OCI-LY3 (cell line): ENCODE data around the gene GNAI3.

ENCODE experiments used
- H2AFZ ChIP-seq: fragments of 200-600, 300-600 bp; shearing (Covaris generic); 2 replicates; pipeline ENCODE4 v1.6.0; 2014; ENCODE audit warnings: antibody characterized with exemption, low read depth, low read length
- H3K27ac ChIP-seq: fragments of 200-600, 300-600 bp; sonication (generic); 2 replicates; pipeline ENCODE4 v1.5.1; 2014; ENCODE audit warnings: mild to moderate bottlenecking, low read length, moderate library complexity, mixed read lengths
- H3K27me3 ChIP-seq: fragments of 200-600, 300-600 bp; sonication (generic); 2 replicates; pipeline ENCODE4 v1.6.1; 2014; ENCODE audit warnings: low read depth, low read length, mixed read lengths
- H3K36me3 ChIP-seq: fragments of 200-600, 300-600 bp; sonication (generic); replicated peaks from 2 replicates; pipeline ENCODE3; 2014; ENCODE audit warnings: low read depth, low read length, mixed read lengths
- H3K4me1 ChIP-seq: fragments of 300-600, 200-600 bp; sonication (generic); 2 replicates; pipeline ENCODE4 v1.6.1; 2014; ENCODE audit warnings: low read length, mixed read lengths
- H3K4me2 ChIP-seq: fragments of 200-600, 300-600 bp; sonication (generic); 2 replicates; pipeline ENCODE4 v1.6.1; 2014; ENCODE audit warnings: low read length, mixed read lengths
- H3K4me3 ChIP-seq: fragments of 300-600, 200-600 bp; sonication (generic); 2 replicates; pipeline ENCODE4 v1.5.1; 2014; ENCODE audit warnings: antibody characterized with exemption, mild to moderate bottlenecking, low read length, moderate library complexity
- H3K79me2 ChIP-seq: fragments of 300-600, 200-600 bp; shearing (Covaris generic); 2 replicates; pipeline ENCODE4 v1.6.1; 2014; ENCODE audit warnings: mild to moderate bottlenecking, low read length, mixed read lengths
- H3K9ac ChIP-seq: fragments of 300-600, 200-600 bp; shearing (Covaris generic); 2 replicates; pipeline ENCODE4 v1.6.0; 2014; ENCODE audit warnings: mild to moderate bottlenecking, low read length, moderate library complexity
- H3K9me3 ChIP-seq: fragments of 200-600, 300-600 bp; shearing (Covaris generic); 2 replicates; pipeline ENCODE4 v1.6.1; 2014; ENCODE audit warnings: low read length, mixed read lengths; ENCODE audit not compliant: insufficient read depth
- H4K20me1 ChIP-seq: fragments of 200-600, 300-600 bp; sonication (generic); 2 replicates; pipeline ENCODE4 v1.6.1; 2016; ENCODE audit warnings: low read length, mixed read lengths; ENCODE audit not compliant: insufficient read depth
- CTCF ChIP-seq: fragments of 200-600, 300-600 bp; sonication (generic); IDR thresholded peaks from 2 replicates; pipeline ENCODE4 v1.5.1; 2014; ENCODE audit warnings: antibody characterized with exemption, low read length, low read depth
- EZH2phosphoT487 ChIP-seq: fragments of 200-600 bp; shearing (Covaris generic); IDR thresholded peaks from 2 replicates; pipeline ENCODE4 v1.6.1; 2018; ENCODE audit warnings: antibody characterized with exemption, mixed run types, low read depth

The GNAI3 gene

DNA sequence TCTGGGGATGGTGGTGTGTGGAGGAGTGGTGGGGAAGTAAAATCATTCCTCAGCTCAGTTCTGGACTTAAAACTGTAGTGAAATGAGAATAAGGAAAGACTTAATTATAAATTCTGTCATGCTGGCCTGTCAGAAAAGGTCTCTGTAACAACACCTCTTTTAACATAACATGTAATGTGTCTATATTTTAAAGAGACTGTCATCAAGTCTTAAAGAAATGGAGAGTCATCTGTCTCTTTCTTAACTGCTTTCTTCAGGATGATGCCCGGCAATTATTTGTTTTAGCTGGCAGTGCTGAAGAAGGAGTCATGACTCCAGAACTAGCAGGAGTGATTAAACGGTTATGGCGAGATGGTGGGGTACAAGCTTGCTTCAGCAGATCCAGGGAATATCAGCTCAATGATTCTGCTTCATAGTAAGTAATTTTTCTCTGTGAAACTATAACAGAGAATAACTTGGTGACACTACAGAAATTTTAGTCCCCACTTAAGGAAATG lies 30.6 kb downstream of the GNAI3 start:
- peaks cover 4% of the 10 kb centered on the region for H3K4me1 ChIP-seq
- H4K20me1 ChIP-seq, result 0 out of 2 replicates have a peak, but pooled peaks cover 4% of the 10 kb centered on the region
- H3K9ac ChIP-seq, result no peak overlapping the region
- no peak overlapping the region for H2AFZ ChIP-seq
- no peaks in the 10 kb centered on the region for H3K27me3 ChIP-seq
- TF ChIP-seq CTCF (no peak), EZH2phosphoT487 (no peak)
- no peak overlapping the region for H3K4me3 ChIP-seq
- H3K36me3 ChIP-seq, result peaks cover 11% of the 10 kb centered on the region
- no peak overlapping the region for H3K4me2 ChIP-seq
- H3K9me3 ChIP-seq, result no peaks in the 10 kb centered on the region
- no peak overlapping the region for H3K27ac ChIP-seq
- no peaks in the 10 kb centered on the region for H3K79me2 ChIP-seq

- H4K20me1 ChIP-seq, result no peaks in the 10 kb centered on the region
- TF ChIP-seq EZH2phosphoT487, result no peak
- no peak for TF ChIP-seq CTCF
- H3K9me3 ChIP-seq, result no peaks in the 10 kb centered on the region
- H3K36me3 ChIP-seq, result peaks cover 13% of the 10 kb centered on the region
- H3K4me3 ChIP-seq, result no peak overlapping the region
- H3K4me1 ChIP-seq, result no peaks in the 10 kb centered on the region
- no peak overlapping the region for H3K27ac ChIP-seq
- H3K9ac ChIP-seq, result no peak overlapping the region
- H2AFZ ChIP-seq, result no peak overlapping the region
- H3K79me2 ChIP-seq, result no peaks in the 10 kb centered on the region
- H3K4me2 ChIP-seq, result no peak overlapping the region
- no peaks in the 10 kb centered on the region for H3K27me3 ChIP-seq
These were observed 31.1 kb downstream of the GNAI3 start for GRCh38 chr1:109579491-109579890.

DNA sequence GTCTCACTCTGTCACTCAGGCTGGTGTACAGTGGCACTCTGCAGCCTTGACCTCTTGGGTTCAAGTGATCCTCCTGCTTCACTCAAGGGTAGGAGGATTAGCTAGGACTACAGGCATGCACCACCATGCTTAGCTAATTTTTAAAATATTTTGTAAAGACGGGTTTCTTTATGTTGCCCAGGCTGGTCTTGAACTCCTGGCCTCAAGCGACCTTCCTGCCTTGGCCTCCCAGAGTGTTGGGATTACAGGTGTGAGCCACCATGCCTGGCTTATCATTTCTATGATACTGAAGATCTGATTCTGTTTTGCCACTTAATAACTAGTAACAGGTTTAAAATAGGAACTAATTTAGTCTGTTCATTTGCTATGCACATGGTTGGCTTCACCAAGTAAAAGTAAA lies 33.6 kb downstream of the GNAI3 start:
- no peak overlapping the region for H3K27ac ChIP-seq
- H2AFZ ChIP-seq, result no peak overlapping the region
- H3K79me2 ChIP-seq, result no peaks in the 10 kb centered on the region
- no peak overlapping the region for H3K4me2 ChIP-seq
- no peaks in the 10 kb centered on the region for H3K4me1 ChIP-seq
- H3K27me3 ChIP-seq, result no peaks in the 10 kb centered on the region
- peaks cover 28% of the 10 kb centered on the region for H3K36me3 ChIP-seq
- no peaks in the 10 kb centered on the region for H4K20me1 ChIP-seq
- no peak overlapping the region for H3K9ac ChIP-seq
- TF ChIP-seq EZH2phosphoT487, result no peak
- TF ChIP-seq CTCF, result no peak
- H3K4me3 ChIP-seq, result no peak overlapping the region
- no peaks in the 10 kb centered on the region for H3K9me3 ChIP-seq

GRCh38 chr1:109584766-109585165 lies 36.4 kb downstream of the GNAI3 start:
- no peak overlapping the region for H3K4me2 ChIP-seq
- no peak overlapping the region for H2AFZ ChIP-seq
- no peaks in the 10 kb centered on the region for H4K20me1 ChIP-seq
- no peak overlapping the region for H3K4me3 ChIP-seq
- no peaks in the 10 kb centered on the region for H3K27me3 ChIP-seq
- no peaks in the 10 kb centered on the region for H3K4me1 ChIP-seq
- no peak overlapping the region for H3K27ac ChIP-seq
- H3K9ac ChIP-seq, result no peak overlapping the region
- TF ChIP-seq CTCF (no peak), EZH2phosphoT487 (no peak)
- peaks cover 32% of the 10 kb centered on the region for H3K36me3 ChIP-seq
- H3K9me3 ChIP-seq, result no peaks in the 10 kb centered on the region
- H3K79me2 ChIP-seq, result no peaks in the 10 kb centered on the region
